Ishikawa (cell line): ENCODE measurements around the gene CKM.

Experiments used
- CEBPB ChIP-seq: IDR thresholded peaks from 2 replicates; pipeline ENCODE4 v1.6.1; 2012
- CREB1 ChIP-seq: IDR thresholded peaks from 2 replicates; pipeline ENCODE4 v1.6.1; 2012; ENCODE audit warnings: low read depth
- EGR1 ChIP-seq: IDR thresholded peaks from 2 replicates; pipeline ENCODE4 v1.6.1; 2012
- EP300 ChIP-seq: IDR thresholded peaks from 2 replicates; pipeline ENCODE4 v1.6.1; 2012; ENCODE audit warnings: borderline replicate concordance
- FOXM1 ChIP-seq: IDR thresholded peaks from 2 replicates; pipeline ENCODE4 v1.6.1; 2012; ENCODE audit warnings: low read depth, borderline replicate concordance
- MAX ChIP-seq: IDR thresholded peaks from 2 replicates; pipeline ENCODE4 v1.6.1; 2012
- NFIC ChIP-seq: IDR thresholded peaks from 2 replicates; pipeline ENCODE4 v1.6.1; 2012
- RAD21 ChIP-seq: IDR thresholded peaks from 2 replicates; pipeline ENCODE4 v1.6.1; 2012; ENCODE audit warnings: low read depth
- REST ChIP-seq: IDR thresholded peaks from 2 replicates; pipeline ENCODE4 v1.6.1; 2012; ENCODE audit warnings: low read depth, mild to moderate bottlenecking
- TAF1 ChIP-seq: IDR thresholded peaks from 2 replicates; pipeline ENCODE4 v1.6.1; 2012; ENCODE audit warnings: low read depth, mild to moderate bottlenecking
- TCF12 ChIP-seq: IDR thresholded peaks from 2 replicates; pipeline ENCODE4 v1.6.1; 2012; ENCODE audit warnings: low read depth
- TEAD4 ChIP-seq: IDR thresholded peaks from 2 replicates; pipeline ENCODE4 v1.6.1; 2012
- YY1 ChIP-seq: IDR thresholded peaks from 2 replicates; pipeline ENCODE4 v1.6.1; 2012; ENCODE audit warnings: low read depth
- ZBTB7A ChIP-seq: IDR thresholded peaks from 2 replicates; pipeline ENCODE4 v1.6.1; 2012; ENCODE audit warnings: low read depth
- TF ChIP-seq, protein P1 (sequence below): IDR thresholded peaks from 2 replicates; pipeline ENCODE4 v1.6.1; 2012

Gene CKM

GRCh38 chr19:45349126-45349415 is 26.4 kb upstream of the CKM start:
- TF ChIP-seq YY1 (no peak), EP300 (no peak), NFIC (no peak), TEAD4 (no peak), ZBTB7A (no peak), RAD21 (no peak), CREB1 (no peak), MAX (no peak), EGR1 (no peak), CEBPB (no peak), TCF12 (no peak), TAF1 (no peak), FOXM1 (no peak), REST (no peak)
- TF ChIP-seq, protein P1, sequence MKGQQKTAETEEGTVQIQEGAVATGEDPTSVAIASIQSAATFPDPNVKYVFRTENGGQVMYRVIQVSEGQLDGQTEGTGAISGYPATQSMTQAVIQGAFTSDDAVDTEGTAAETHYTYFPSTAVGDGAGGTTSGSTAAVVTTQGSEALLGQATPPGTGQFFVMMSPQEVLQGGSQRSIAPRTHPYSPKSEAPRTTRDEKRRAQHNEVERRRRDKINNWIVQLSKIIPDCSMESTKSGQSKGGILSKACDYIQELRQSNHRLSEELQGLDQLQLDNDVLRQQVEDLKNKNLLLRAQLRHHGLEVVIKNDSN, result no peak

GRCh38 chr19:45348367-45349125 is 25.9 kb upstream of the CKM start:
- TF ChIP-seq, protein P1, result no peak
- no peak for TF ChIP-seq YY1
- no peak for TF ChIP-seq REST
- TF ChIP-seq CEBPB, result peak; percentile 35
- no peak for TF ChIP-seq EP300
- TF ChIP-seq TCF12, result no peak

DNA sequence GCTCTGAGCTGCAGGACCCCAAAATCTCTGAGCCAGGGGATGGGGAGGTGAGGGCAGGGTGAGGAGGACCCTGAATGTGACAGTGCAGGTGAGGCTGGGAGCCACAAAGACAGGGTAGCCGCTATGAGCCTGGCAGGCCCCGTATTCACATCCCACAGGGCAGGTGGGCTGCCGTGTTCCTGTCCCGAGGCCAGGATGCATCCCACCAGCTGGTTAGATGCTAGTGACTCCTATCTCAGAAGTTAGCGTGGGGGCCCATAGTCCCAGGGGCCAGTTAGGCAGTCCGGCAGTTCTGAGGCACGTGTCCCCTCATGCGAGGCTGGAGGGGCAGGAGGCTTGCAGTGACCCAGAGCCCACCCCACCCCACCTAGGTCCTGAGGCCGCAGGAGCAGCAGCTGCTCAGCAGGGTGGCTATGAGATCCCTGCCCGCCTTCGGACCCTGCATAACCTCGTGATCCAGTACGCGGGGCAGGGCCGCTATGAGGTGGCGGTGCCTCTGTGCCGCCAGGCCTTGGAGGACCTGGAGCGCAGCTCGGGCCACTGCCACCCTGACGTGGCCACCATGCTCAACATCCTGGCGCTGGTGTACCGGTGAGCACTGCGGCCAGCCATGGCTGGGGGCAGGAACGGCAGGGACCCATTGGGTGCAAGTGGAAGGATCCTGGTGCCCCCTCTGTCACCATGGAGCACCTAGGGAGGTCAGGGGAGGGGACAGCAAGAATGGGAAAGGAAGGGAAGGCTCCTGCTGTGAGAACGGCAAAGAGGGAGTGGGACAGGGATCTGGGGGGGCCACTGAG is 25.1 kb upstream of the CKM start:
- TF ChIP-seq TEAD4 (no peak), RAD21 (no peak), CEBPB (no peak), TAF1 (no peak)
- TF ChIP-seq, protein P1, result no peak

GRCh38 chr19:45346449-45346848 is 23.8 kb upstream of the CKM start:
- no peak for TF ChIP-seq CREB1
- no peak for TF ChIP-seq TCF12
- TF ChIP-seq TEAD4, result no peak
- no peak for TF ChIP-seq RAD21
- TF ChIP-seq, protein P1, result no peak
- TF ChIP-seq TAF1, result no peak
- no peak for TF ChIP-seq NFIC
- no peak for TF ChIP-seq CEBPB
- TF ChIP-seq EGR1, result no peak

GRCh38 chr19:45345506-45345860 is 22.8 kb upstream of the CKM start:
- TF ChIP-seq YY1 (no peak), EGR1 (no peak), CEBPB (no peak), EP300 (no peak), TEAD4 (no peak), CREB1 (no peak), ZBTB7A (no peak), REST (no peak), TAF1 (no peak), RAD21 (no peak), NFIC (no peak), TCF12 (no peak), MAX (no peak), FOXM1 (no peak)
- TF ChIP-seq, protein P1, result no peak
